Karpas-422 (cell line): ENCODE results near the gene TNFRSF1A. TPM values are rescaled to one million over a fixed set of nuclear protein-coding genes. Genes with fewer than 3 reads are reported as not detected.
A peak's percentile ranks its signal among the peaks of the same experiment; 100 is the strongest.

Experiments used
- DNase-seq: peaks from one replicate; pipeline ENCODE4 v3.0.0-alpha.2; 2015
- H2AFZ ChIP-seq: fragments of 200-600 bp; sonication (generic); 2 replicates; pipeline ENCODE4 v1.6.1; 2014; ENCODE audit warnings: antibody characterized with exemption, low read length, mixed read lengths
- H3K27ac ChIP-seq: fragments of 200-600 bp; sonication (generic); 2 replicates; pipeline ENCODE4 v1.5.1; 2014; ENCODE audit warnings: mild to moderate bottlenecking, low read length, moderate library complexity
- H3K27me3 ChIP-seq: fragments of 200-600 bp; sonication (generic); 2 replicates; pipeline ENCODE4 v1.6.1; 2014; ENCODE audit warnings: low read length, mixed read lengths
- H3K36me3 ChIP-seq: fragments of 200-600 bp; sonication (generic); 2 replicates; pipeline ENCODE4 v1.6.1; 2014; ENCODE audit warnings: low read length, mixed read lengths; ENCODE audit not compliant: insufficient read depth
- H3K4me1 ChIP-seq: fragments of 200-600 bp; sonication (generic); 2 replicates; pipeline ENCODE4 v1.6.1; 2014; ENCODE audit warnings: mild to moderate bottlenecking, low read length, mixed read lengths
- H3K4me2 ChIP-seq: fragments of 200-600 bp; sonication (generic); 2 replicates; pipeline ENCODE4 v1.6.1; 2014; ENCODE audit warnings: low read length, low read depth, mild to moderate bottlenecking; ENCODE audit not compliant: poor library complexity, severe bottlenecking
- H3K4me3 ChIP-seq: fragments of 200-600 bp; sonication (generic); 2 replicates; pipeline ENCODE4 v1.5.1; 2014; ENCODE audit warnings: mild to moderate bottlenecking, antibody characterized with exemption, low read length, mixed read lengths
- H3K79me2 ChIP-seq: fragments of 200-600 bp; sonication (generic); 2 replicates; pipeline ENCODE4 v1.6.1; 2014; ENCODE audit warnings: mild to moderate bottlenecking, low read length, mixed read lengths
- H3K9ac ChIP-seq: fragments of 200-600 bp; sonication (generic); 2 replicates; pipeline ENCODE4 v1.6.0; 2014; ENCODE audit warnings: low read length
- H3K9me2 ChIP-seq: fragments of 200-600 bp; sonication (generic), shearing (Covaris generic); replicated peaks from 2 replicates; pipeline ENCODE4 v1.6.0; 2014; ENCODE audit warnings: mild to moderate bottlenecking, low read length, moderate library complexity; ENCODE audit not compliant: insufficient read depth
- H3K9me3 ChIP-seq: fragments of 300-700, 200-600 bp; sonication (generic); 2 replicates; pipeline ENCODE4 v1.6.1; 2014; ENCODE audit warnings: low read length, mixed read lengths
- H4K20me1 ChIP-seq: fragments of 200-600 bp; sonication (generic); 2 replicates; pipeline ENCODE4 v1.6.1; 2014; ENCODE audit warnings: mild to moderate bottlenecking, antibody characterized with exemption, low read length, low read depth; ENCODE audit not compliant: insufficient read depth
- total RNA-seq: library from RNA; depleted of rRNA; stranded (reverse); fragments of >200 nt; shearing (Covaris generic); gene quantifications from 2 replicates; pipeline ENCODE4 v1.2.3, GENCODE V29; 2014; ENCODE audit warnings: low replicate concordance; rRNA removed

The TNFRSF1A gene
- total RNA-seq, result 0.72 TPM in 1 of 2 replicates, not detected in the other

GRCh38 chr12:6341417-6342139 is at the start of gene TNFRSF1A:
Gene TNFRSF1A (minus strand): TSS chr12:6342076. CDS start chr12:6341814, 262 bp downstream.
- no peak within 1 kb of the TSS for H3K4me3 ChIP-seq
- H3K27me3 ChIP-seq, result no peaks in the 10 kb centered on the region
- H3K9me2 ChIP-seq, result no peaks in the 10 kb centered on the region
- H3K79me2 ChIP-seq, result no peaks in the 10 kb centered on the region
- peaks cover 8% of the 10 kb centered on the region for H3K4me1 ChIP-seq
- no peak within 1 kb of the TSS for H2AFZ ChIP-seq
- no peaks in the 10 kb centered on the region; the same call in 1 of the 2 replicates for H4K20me1 ChIP-seq
- H3K27ac ChIP-seq, result no peak within 1 kb of the TSS
- no peak for DNase-seq
- peak within 1 kb of the TSS; percentile 20 for H3K4me2 ChIP-seq
- H3K36me3 ChIP-seq, result no peaks in the 10 kb centered on the region
- H3K9me3 ChIP-seq, result no peaks in the 10 kb centered on the region
- no peak within 1 kb of the TSS for H3K9ac ChIP-seq

GRCh38 chr12:6391013-6391412 is 49.1 kb upstream of the TNFRSF1A start:
- H3K9ac ChIP-seq, result no peak overlapping the region
- DNase-seq, result no peak
- H3K9me2 ChIP-seq, result no peaks in the 10 kb centered on the region
- H3K9me3 ChIP-seq, result no peaks in the 10 kb centered on the region
- no peaks in the 10 kb centered on the region for H3K27me3 ChIP-seq
- H3K4me1 ChIP-seq, result no peaks in the 10 kb centered on the region
- H3K4me2 ChIP-seq, result no peak overlapping the region
- H3K4me3 ChIP-seq, result no peak overlapping the region
- no peaks in the 10 kb centered on the region for H3K36me3 ChIP-seq
- no peak overlapping the region for H3K27ac ChIP-seq
- no peaks in the 10 kb centered on the region for H4K20me1 ChIP-seq
- H3K79me2 ChIP-seq, result no peaks in the 10 kb centered on the region
- H2AFZ ChIP-seq, result no peak overlapping the region

DNA sequence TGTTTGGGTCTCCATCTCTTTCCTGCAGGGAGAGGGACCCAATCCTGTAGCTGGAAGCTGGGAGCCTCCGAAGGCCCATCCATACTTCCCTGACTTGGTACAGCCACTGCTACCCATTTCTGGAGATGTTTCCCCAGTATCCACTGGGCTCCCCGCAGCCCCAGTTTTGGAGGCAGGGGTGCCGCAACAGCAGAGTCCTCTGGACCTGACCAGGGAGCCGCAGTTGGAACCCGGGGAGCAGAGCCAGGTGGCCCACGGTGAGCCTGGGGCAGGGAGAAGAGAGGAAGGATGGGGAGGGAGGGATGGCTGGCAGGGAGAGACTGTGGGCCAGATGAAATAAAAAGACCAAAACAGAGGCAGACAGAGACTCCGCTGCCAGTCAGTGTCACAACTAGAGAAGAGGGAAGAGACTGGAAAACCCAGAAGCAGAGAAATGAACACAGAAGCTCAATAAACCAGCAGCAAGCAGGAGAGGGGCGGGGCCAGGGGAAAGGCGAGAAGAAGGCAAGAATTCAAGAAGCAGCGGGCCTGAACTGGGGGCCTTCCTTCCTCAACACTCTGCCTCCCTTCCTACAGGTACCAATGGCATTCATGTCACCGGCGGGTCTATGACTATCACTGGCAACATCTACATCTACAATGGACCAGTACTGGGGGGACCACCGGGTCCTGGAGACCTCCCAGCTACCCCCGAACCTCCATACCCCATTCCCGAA is 48.4 kb upstream of the TNFRSF1A start:
- Histone ChIP-seq H3K36me3 (no peaks in the 10 kb centered on the region), H4K20me1 (no peaks in the 10 kb centered on the region), H3K27me3 (no peaks in the 10 kb centered on the region), H3K79me2 (no peaks in the 10 kb centered on the region), H3K4me2 (no peak overlapping the region), H3K4me1 (no peaks in the 10 kb centered on the region), H3K27ac (no peak overlapping the region), H2AFZ (no peak overlapping the region), H3K9me2 (no peaks in the 10 kb centered on the region), H3K9me3 (no peaks in the 10 kb centered on the region), H3K4me3 (no peak overlapping the region), H3K9ac (no peak overlapping the region)
- no peak for DNase-seq

DNA sequence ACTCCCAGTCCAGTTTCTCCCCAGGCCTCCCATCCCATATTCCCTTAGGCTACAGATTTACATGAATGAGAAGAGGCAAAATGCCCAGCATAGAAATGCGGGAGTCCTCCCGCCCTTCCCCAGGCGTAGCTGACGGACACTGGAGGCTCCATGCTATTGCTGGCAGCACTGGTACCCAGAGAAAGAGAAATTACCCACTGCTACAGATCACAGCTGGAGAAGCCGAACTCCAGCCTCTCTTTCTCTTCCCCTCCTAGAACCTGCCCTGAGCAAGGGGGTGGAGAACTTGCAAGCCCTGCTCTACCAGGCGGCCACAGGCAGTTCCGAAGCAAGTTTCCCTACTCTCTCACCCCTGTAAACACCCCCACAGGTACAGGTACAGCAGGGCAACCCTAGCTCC is 45.7 kb upstream of the TNFRSF1A start:
- no peak for DNase-seq
- Histone ChIP-seq H3K27me3 (no peaks in the 10 kb centered on the region), H3K4me1 (no peaks in the 10 kb centered on the region), H3K9ac (no peak overlapping the region), H3K4me2 (no peak overlapping the region), H4K20me1 (no peaks in the 10 kb centered on the region), H3K79me2 (no peaks in the 10 kb centered on the region), H3K9me3 (no peaks in the 10 kb centered on the region), H3K9me2 (no peaks in the 10 kb centered on the region), H2AFZ (no peak overlapping the region), H3K36me3 (no peaks in the 10 kb centered on the region), H3K27ac (no peak overlapping the region), H3K4me3 (no peak overlapping the region)

- no peaks in the 10 kb centered on the region for H3K9me3 ChIP-seq
- no peak overlapping the region for H2AFZ ChIP-seq
- no peaks in the 10 kb centered on the region for H3K27me3 ChIP-seq
- DNase-seq, result no peak
- H3K4me2 ChIP-seq, result no peak overlapping the region
- no peaks in the 10 kb centered on the region for H3K79me2 ChIP-seq
- H3K4me1 ChIP-seq, result no peaks in the 10 kb centered on the region
- no peaks in the 10 kb centered on the region for H3K36me3 ChIP-seq
- no peak overlapping the region for H3K27ac ChIP-seq
- no peaks in the 10 kb centered on the region for H4K20me1 ChIP-seq
- no peak overlapping the region for H3K9ac ChIP-seq
- H3K9me2 ChIP-seq, result no peaks in the 10 kb centered on the region
- no peak overlapping the region for H3K4me3 ChIP-seq
Observed at GRCh38 chr12:6386491-6386890, 44.6 kb upstream of the TNFRSF1A start.

- no peaks in the 10 kb centered on the region for H3K9me3 ChIP-seq
- no peaks in the 10 kb centered on the region for H3K4me1 ChIP-seq
- H3K27ac ChIP-seq, result no peak overlapping the region
- H3K36me3 ChIP-seq, result no peaks in the 10 kb centered on the region
- no peak overlapping the region for H3K4me3 ChIP-seq
- H3K9me2 ChIP-seq, result no peaks in the 10 kb centered on the region
- no peak overlapping the region for H2AFZ ChIP-seq
- H3K79me2 ChIP-seq, result no peaks in the 10 kb centered on the region
- H3K27me3 ChIP-seq, result no peaks in the 10 kb centered on the region
- H4K20me1 ChIP-seq, result no peaks in the 10 kb centered on the region
- DNase-seq, result no peak
- H3K9ac ChIP-seq, result no peak overlapping the region
- no peak overlapping the region for H3K4me2 ChIP-seq
Observed at GRCh38 chr12:6386038-6386437, 44.2 kb upstream of the TNFRSF1A start.

- Histone ChIP-seq H3K9me3 (no peaks in the 10 kb centered on the region), H4K20me1 (no peaks in the 10 kb centered on the region), H3K4me3 (no peak overlapping the region), H3K27me3 (no peaks in the 10 kb centered on the region), H3K9me2 (no peaks in the 10 kb centered on the region), H3K36me3 (no peaks in the 10 kb centered on the region), H3K79me2 (no peaks in the 10 kb centered on the region), H3K27ac (no peak overlapping the region), H3K4me1 (no peaks in the 10 kb centered on the region), H3K4me2 (no peak overlapping the region), H2AFZ (no peak overlapping the region), H3K9ac (no peak overlapping the region)
- no peak for DNase-seq
Observed at GRCh38 chr12:6384499-6385436, 42.9 kb upstream of the TNFRSF1A start.
